Fibroblast of peridontal ligament (primary cell): ENCODE data around the gene CDK15.

Source experiments
- DNase-seq: peaks from one replicate; pipeline ENCODE4 v3.0.0-alpha.2; 2010; ENCODE audit errors: extremely low read depth

Gene CDK15

DNA sequence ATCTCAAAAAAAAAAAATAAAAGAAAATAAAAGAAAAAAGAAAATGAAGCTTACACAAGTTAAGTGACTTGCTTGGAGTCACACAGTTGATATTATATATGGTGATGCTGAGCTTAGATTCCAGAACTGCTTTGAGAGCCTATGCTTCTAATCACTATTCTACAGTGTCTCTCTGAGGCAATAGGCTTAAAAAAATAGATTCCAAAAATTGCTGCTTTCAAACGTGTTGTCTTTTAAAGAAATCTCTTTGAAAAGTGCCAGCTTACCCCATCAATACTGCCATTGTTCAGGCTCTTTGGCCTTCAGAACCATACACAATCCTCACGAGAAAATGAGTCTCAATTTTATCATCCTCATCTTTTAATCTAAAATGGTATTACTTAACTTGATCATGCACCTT is 102.6 kb downstream of the CDK15 start:
- DNase-seq, result peak; percentile 47

- DNase-seq, result peak; percentile 84
Observed at GRCh38 chr2:201909348-201909747, 103.0 kb downstream of the CDK15 start.

DNA sequence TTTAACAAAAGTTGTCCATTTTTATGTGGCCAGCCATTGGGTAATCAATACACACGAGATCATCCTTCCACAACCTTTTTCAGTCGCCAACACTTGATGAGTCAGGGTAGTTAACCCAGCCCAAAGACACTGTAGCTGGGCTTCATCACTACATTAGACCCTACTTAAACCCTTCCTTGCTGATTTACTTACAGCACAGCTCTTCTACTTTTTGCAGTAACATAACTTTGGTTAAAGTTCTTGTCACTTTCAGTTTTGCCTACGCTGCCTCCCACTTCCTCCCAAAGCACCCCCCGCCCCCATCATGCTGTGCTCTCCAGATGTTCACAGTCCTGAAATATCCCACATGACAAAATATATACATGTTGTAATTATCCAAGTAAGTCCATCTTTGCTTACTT is 103.6 kb downstream of the CDK15 start:
- peak; percentile 88 for DNase-seq

GRCh38 chr2:201911372-201911771 is 105.0 kb downstream of the CDK15 start:
- no peak for DNase-seq

DNA sequence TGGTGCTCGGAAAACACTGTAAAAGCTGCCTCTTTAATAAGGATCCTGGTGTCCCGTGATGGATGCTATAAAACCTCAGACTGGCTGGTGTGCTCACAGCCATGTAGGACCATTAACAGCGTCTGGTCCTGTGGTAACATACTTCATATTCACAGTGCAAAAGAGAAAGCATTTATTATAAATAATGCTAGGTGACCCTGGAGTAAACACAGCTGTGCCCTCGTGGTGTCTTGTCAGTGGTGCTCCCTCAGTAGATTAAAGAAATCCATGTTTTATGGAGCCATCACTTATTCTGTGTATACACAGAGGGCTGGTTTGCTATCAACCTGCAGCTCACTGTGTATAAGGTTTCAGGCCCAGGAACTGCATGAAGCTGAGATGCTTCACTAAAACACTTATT is 106.9 kb downstream of the CDK15 start:
- no peak for DNase-seq

DNA sequence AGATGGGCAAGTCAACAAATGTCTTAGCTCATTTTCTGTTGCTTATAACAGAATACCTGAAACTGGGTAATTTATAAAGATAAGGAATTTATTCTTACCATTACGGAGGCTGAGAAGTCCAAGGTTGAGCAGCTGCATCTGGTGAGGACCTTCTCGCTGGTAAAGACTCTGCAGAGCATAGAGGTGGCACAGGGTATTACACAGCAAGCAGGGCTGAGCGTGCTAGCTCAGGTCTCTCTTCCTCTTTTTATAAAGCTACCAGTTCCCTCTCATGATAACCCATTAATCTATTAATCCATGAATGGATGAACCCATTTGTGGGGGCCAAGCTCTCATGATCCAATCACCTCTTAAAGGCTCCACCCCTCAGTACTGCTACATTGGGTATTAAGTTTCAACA is 109.1 kb downstream of the CDK15 start:
- DNase-seq, result no peak

DNA sequence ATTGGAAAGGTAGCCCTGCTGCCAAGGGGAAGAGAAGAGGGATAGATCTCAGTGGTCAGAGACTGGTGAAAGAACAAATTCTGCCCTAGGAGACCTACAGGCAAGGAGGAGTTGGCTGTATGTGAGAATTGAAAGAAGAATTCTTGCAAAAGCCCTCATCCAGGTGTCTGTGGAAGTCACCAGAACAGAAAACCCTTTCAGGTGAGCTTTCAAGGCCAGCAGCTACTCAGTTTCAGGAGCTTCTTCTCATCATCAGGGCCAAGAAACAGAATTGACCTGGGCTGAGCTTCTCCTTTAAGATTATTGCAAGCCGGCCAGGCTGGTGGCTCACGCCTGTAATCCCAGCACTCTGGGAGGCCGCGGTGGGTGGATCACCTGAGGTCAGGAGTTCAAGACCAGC is 110.2 kb downstream of the CDK15 start:
- no peak for DNase-seq

DNA sequence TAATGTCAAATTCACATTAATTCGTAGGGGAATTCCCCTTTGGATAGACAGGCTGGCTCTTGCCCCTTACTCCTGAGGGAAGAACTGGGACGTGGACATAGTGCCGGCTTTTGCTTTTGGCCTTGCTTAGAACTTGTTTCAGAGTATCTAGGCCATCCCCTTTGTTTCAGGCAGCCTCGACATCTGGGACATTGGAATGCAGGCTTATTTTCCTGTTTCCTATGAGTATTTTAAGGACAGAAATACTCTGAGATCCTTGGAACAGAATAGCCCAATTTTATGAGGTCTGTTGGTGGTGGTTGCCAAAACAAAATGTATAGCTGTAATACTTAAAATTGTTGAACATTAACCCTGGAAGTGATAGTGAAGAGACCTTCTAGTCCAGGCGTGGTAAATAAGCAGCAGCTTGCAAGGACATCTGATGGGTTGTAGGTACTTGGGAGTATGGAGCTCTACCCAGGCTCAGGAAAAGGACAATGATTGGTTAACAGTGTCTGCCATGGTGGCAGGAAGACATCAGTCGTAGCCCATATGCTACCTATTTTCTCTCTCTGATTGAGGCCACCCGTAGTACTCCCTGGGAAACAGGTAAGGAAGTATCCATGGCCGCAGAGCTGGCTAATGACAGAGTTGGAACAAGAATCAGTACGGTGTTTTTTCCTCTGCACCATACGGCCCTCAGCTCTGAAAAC is 112.4 kb downstream of the CDK15 start:
- no peak for DNase-seq

DNA sequence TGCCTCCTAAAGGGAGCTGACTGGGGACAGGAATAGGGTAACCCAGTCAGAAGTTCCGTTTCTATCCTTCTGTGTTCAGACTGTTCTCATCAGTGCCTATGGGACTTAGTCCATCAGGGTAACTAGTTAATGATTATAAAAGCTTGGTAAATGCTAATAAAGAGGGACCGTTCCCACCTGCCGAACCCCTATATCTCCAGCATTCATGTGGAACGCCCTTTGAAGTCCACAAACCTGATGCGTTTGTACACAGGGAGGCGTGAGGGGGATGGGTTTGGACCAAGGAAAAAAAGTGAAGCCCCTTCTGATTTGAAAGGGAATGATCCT is 112.9 kb downstream of the CDK15 start:
- DNase-seq, result no peak

GRCh38 chr2:201923436-201924328 is 117.3 kb downstream of the CDK15 start:
- DNase-seq, result no peak

GRCh38 chr2:201924453-201924852 is 118.1 kb downstream of the CDK15 start:
- DNase-seq, result no peak

DNA sequence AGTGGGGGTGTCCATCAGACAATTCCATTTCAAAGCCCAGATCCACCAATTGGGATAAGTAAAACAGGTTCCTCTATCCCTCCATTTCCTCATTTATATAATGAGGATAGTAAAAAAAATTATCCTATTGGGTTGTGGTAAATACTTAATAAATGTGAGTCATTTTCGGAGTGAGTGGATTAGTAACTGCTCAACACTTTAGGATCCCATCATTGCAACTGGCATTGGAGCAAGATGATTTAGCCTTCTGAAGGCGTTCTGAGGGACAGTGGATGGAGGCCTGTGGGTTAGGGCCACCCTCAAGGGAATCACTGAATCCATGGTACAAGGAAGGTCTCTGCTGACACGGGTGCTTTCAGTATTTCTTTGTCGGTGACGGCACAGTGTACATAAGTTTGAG is 118.7 kb downstream of the CDK15 start:
- no peak for DNase-seq

- peak; percentile 20 for DNase-seq
Observed at GRCh38 chr2:201926067-201926466, 119.7 kb downstream of the CDK15 start.

DNA sequence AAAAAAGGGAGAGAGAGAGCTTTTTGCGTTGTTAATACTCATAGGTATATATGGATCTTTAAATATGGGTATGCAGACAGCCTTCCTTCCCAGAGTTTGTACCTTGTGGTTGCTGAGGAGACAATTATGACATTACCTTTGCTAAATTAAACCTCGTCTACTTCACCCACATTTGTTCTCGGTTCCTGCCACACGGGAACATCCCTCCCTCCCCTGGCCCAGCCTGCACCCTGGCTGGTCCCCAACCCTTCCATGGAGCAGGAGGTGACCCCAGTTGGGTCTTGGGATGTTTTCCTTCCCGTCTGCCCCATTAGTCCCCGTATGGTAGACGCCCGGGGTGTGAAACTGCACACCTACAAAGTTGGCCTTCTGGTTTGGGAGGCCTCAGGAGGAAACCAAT is 122.0 kb downstream of the CDK15 start:
- DNase-seq, result no peak

- no peak for DNase-seq
Observed at GRCh38 chr2:201929281-201930026, 123.1 kb downstream of the CDK15 start.

DNA sequence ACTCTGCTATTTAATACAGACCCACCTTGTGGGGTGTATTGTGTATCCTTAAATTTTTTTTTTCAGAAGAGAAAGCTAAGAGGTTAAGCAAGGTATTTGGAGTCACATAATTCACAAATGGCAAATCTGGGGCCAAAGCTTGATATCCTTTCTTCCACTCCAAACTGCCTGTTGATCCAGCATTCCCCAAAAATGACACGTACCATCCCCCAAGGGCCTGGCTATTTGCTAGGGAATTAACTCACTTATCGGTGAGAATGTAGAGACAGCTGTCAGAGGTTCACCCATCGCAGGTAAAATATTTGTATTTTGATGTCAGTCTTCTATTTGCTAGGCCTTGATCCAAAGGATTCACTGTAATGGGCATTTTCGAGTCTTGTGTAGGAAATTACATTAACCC is 123.7 kb downstream of the CDK15 start:
- no peak for DNase-seq

DNA sequence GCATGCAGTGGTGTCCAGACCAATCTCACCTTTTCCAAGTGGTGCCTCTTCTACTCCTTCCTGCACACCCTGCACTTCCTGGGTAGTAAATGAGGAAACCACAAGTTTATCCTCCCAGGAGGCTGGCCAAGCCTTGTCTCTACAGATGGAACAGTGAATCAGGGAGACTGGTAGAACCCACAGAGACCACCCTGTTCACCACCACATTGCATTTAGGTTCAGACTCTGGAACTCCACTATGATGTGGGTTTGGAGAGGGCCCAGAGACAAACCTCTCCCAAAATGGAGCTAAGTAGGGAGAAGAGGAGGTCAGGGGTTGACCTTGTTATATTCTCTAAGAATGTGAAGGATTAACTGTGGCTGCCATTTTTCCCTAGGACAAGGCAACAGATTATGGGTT is 124.5 kb downstream of the CDK15 start:
- DNase-seq, result peak; percentile 10

- peak; percentile 32 for DNase-seq
Observed at GRCh38 chr2:201931475-201931874, 125.1 kb downstream of the CDK15 start.

- peak; percentile 83 for DNase-seq
Observed at GRCh38 chr2:201931951-201932350, 125.6 kb downstream of the CDK15 start.

GRCh38 chr2:201932511-201932910 is 126.2 kb downstream of the CDK15 start:
- peak; percentile 14 for DNase-seq

- peak; percentile 4 for DNase-seq
Observed at GRCh38 chr2:201933792-201934237, 127.5 kb downstream of the CDK15 start.

DNA sequence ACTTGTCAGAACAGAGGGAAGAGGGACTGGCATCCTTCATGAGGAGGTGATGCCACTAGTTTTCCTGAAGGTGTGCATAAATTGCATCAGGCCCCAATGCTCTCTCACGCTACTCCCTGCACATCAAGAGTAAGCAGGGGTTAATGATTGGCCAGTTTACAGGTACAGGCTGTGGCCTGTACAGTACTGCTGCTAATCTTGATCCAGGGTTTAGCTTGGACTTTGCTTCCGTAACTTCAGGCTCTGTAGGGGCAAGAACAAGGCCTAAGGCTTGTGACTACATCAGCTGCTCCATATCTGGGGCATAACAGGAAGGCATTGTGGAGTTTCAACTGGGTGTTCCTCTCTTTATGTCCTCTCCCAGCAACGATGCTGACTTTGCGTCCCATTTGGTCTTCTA is 130.5 kb downstream of the CDK15 start:
- DNase-seq, result no peak

GRCh38 chr2:201937343-201937742 is 131.0 kb downstream of the CDK15 start:
- no peak for DNase-seq
